Ovary (tissue), 9 donors: ENCODE data around the gene MAPK8IP3. TPM values are rescaled to one million over a fixed set of nuclear protein-coding genes. Genes with fewer than 3 reads are reported as not detected.

Source experiments
- DNase-seq, 5 donors: peaks; one replicate each; pipeline ENCODE4 v3.0.0-alpha.2; 2019 to 2020
- H3K27ac ChIP-seq, 2 donors: fragments of 200-600 bp; one replicate each; pipeline versions ENCODE4 v1.5.1 to v1.8.0; 2019 to 2022
- H3K27me3 ChIP-seq: fragments of 200-600 bp; one replicate; pipeline ENCODE4 v1.8.0; 2022
- H3K36me3 ChIP-seq: fragments of 200-600 bp; sonication (generic); one replicate; pipeline ENCODE4 v1.5.1; 2019
- H3K4me1 ChIP-seq: one replicate; pipeline ENCODE4 v1.8.1; 2013; ENCODE audit warnings: mild to moderate bottlenecking, moderate library complexity; ENCODE audit not compliant: insufficient read depth
- H3K4me3 ChIP-seq: fragments of 200-600 bp; sonication (generic); one replicate; pipeline ENCODE4 v1.5.1; 2017
- H3K9me3 ChIP-seq, 2 donors: fragments of 200-600 bp in 1 of 2; sonication (generic) in 1 of 2; one replicate each; pipeline versions ENCODE4 v1.5.1 to v1.8.1; 2013 to 2019; ENCODE audit warnings: mild to moderate bottlenecking in 1 of 2, moderate library complexity in 1 of 2
- CTCF ChIP-seq, 3 donors: fragments of 450-650 bp in 2 of 3; fragments of 200-600 bp in 1 of 3; IDR thresholded peaks; one replicate each; pipeline versions ENCODE4 v1.5.1 to v1.8.0; 2016 to 2022; ENCODE audit warnings: antibody characterized with exemption in 3 of 3, mild to moderate bottlenecking in 1 of 3
- EP300 ChIP-seq: sonication (generic); formaldehyde crosslinking; IDR thresholded peaks from one replicate; pipeline ENCODE4 v1.6.1; 2017; ENCODE audit warnings: antibody characterized with exemption
- POLR2A ChIP-seq: fragments of 450-650 bp; IDR thresholded peaks from one replicate; pipeline ENCODE4 v1.6.1; 2017; ENCODE audit warnings: antibody characterized with exemption, mild to moderate bottlenecking, moderate library complexity
- WGBS, 3 donors: extraction: QIAGEN DNeasy Blood & Tissue Kit in 1 of 3; methylation state at CpG; one replicate each; pipeline versions ENCODE4 v1.1.5 to v1.1.7; 2013 to 2017; 5-methylcytosine and 5-hydroxymethylcytosine counted together
- intact Hi-C, 4 donors: fragments of 100-400 bp; cut with DNase I; formaldehyde crosslinking; loops; one replicate each; pipeline versions ENCODE4 v1.11.0 to v1.15.1; 2022 to 2023
- polyA plus RNA-seq, 2 donors: library from polyadenylated mRNA; stranded (reverse); fragments of 200-250 nt in 1 of 2; fragments of 350-450 nt in 1 of 2; fragmentation: Illumina TruSeq in 1 of 2; extraction: RNeasy Lipid Tissue Mini Kit (QIAGEN cat#74804) in 1 of 2; gene quantifications; one replicate each; pipeline ENCODE4 v1.2.3, GENCODE V29; 2013 to 2014
- total RNA-seq, 7 donors: library from RNA; depleted of rRNA in 2 of 7; stranded (reverse); fragments of >200 nt in 2 of 7; fragmentation: NEBNext Ultra II Directional in 3 of 7; extraction: Animal tissue kit (Norgen Biotek cat#: 25700) in 3 of 7; gene quantifications; one replicate each; pipeline versions ENCODE4 v1.1.0 to v1.2.4, GENCODE V29; 2016 to 2023
- donor health status: DM: no; HTN: no; CAD: no; lungs with moderate emphysema.
- donor health status: DM: no; HTN: no; CAD: no.
- donor health status: Bipolar disorder and iron deficiency.
- donor health status: DM: yes; HTN: yes; CAD: no.
- donor health status: DM: no; HTN: no; CAD: no.
- donor health status: DM: yes; HTN: yes; CAD: no.

Gene MAPK8IP3
- total and polyA plus RNA-seq, 9 donors, result 7.0 to 117 (median 72.3) TPM

GRCh38 chr16:1740781-1741490 lies 34.9 kb downstream of the MAPK8IP3 start:
- Histone ChIP-seq H3K9me3 (no peaks in the 10 kb centered on the region), H3K4me1 (no peaks in the 10 kb centered on the region), H3K27ac (no peak overlapping the region), H3K27me3 (no peaks in the 10 kb centered on the region), H3K4me3 (no peak overlapping the region), H3K36me3 (no peaks in the 10 kb centered on the region)
- intact Hi-C loops, result no loop called here
- DNase-seq, result peak in 1 of 5 donors; percentile 32
- no peak for TF ChIP-seq EP300
- WGBS, 3 donors, result 87 to 88% (median 87%) methylated on average over 30 of the region's 30 CpGs

DNA sequence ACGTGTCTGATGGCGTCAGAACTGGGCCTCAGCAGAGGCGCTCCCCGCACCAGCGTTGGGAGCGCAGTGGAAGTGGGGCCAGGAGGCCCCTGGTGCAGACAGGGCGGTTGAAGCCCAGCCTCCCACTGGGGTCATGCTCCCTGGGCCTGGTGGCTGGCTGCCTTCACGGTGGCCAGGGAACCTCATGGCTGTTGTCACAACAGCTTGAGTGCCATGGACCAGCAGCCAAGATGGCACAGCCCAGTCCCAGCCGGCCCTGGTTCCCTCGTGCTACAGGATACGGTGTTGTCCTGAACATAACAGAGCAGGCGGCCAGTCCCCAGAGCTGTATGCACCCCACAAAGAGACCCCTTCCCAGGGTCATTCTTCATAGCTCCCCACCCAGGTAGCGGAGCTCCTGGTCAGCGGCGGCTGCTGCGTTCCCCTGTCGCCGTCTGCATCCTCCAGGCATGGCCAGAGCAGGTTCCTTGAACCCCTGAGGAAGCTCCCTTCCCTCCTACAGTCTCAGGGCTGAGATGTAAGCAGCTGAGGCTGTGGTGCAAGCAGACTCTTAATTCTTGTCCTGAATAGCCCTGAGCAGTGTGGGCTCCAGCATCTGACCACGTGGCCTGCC lies 35.7 kb downstream of the MAPK8IP3 start:
- Histone ChIP-seq H3K27ac (no peak overlapping the region), H3K9me3 (no peaks in the 10 kb centered on the region), H3K4me3 (no peak overlapping the region), H3K4me1 (no peaks in the 10 kb centered on the region), H3K36me3 (no peaks in the 10 kb centered on the region), H3K27me3 (no peaks in the 10 kb centered on the region)
- no peak for TF ChIP-seq EP300
- no peak for TF ChIP-seq CTCF (IDR thresholded peaks at IDR 0.05)
- TF ChIP-seq POLR2A, result no peak
- DNase-seq, result no peak
- intact Hi-C loops, result no loop called here
- WGBS, 3 donors, result 87 to 92% (median 88%) methylated on average over 17 to 19 of the region's 19 CpGs

DNA sequence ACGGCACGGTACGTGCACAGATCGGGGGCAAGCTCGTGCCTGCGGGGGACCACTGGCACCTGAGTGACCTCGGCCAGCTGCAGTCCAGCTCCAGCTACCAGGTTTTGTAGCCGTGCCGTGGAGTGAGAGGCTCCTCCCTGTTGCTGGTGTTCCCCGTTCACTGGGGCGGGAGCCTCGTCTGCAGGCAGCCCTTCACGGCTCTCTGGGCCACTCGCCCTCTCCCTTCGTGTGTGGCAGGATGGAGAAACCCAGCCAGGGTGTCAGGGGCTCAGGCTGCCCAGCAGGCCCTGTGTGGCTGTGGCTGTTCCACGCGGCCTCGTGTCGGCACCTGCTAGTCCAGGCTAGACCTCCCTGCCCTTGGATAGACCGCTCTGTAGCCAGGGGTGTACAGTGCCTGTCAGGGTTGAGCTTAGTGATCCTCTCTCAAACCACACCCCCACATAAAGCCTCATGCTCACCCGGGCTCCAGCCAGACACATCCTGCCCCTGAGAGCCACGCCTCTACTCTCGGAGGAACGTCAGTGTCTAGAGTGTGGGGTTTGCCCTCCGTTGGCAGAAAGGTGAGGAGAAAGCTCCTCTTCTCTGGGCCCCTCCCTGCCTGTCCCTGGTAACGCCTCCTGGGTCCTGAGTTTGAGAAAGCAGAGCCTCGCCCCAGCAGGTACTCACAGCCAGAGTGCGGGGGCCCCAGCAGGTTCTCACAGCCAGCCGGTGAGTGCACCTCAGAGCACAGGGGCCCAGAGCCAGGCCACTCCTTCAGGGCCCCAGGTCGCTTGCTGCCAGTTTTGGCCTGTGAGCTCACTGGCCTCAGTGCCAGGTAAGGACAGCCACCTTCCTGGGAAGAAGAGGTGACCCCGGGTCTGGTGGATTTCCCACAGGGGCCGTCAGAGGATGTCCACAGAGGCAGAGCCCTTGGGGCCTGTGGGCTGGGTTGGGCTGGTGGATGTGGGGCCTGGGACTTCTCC lies 37.7 kb downstream of the MAPK8IP3 start:
- no peaks in the 10 kb centered on the region for H3K9me3 ChIP-seq
- no peaks in the 10 kb centered on the region for H3K4me1 ChIP-seq
- no peak for DNase-seq
- 88 to 89% (median 88%) methylated on average over 31 to 32 of the region's 32 CpGs for WGBS, 3 donors
- H3K36me3 ChIP-seq, result no peaks in the 10 kb centered on the region
- intact Hi-C loops, result no loop called here
- TF ChIP-seq POLR2A, result no peak
- no peak for TF ChIP-seq EP300
- no peak for TF ChIP-seq CTCF (IDR thresholded peaks at IDR 0.05)
- no peaks in the 10 kb centered on the region for H3K27me3 ChIP-seq
- H3K4me3 ChIP-seq, result no peak overlapping the region
- no peak overlapping the region for H3K27ac ChIP-seq

DNA sequence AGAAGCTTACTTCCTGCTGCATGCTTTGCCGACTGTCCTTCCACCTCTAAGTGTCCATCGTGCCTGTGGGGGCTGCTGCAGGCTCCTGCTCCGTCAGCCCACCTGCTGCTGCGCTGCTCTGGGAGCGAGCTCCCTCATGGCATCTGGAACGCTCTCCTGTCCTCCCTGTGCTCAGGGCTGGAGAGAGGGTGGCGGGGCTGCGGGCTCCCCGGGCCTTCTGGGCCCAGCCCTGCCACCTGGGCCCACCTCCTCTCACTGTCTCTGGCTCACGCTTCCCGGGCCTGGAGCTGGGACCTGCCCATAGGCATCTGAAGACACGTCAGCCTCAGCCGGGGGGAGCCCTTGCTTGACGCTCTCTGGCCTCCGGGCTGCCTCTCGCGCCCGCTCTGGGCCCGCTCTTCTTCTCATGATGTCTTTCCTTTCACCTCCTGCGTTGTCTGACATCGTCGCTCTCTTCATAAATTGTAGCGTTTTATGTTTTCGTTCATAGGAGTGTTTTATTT lies 38.4 kb downstream of the MAPK8IP3 start:
- no peak for DNase-seq
- Histone ChIP-seq H3K4me3 (no peak overlapping the region), H3K27ac (no peak overlapping the region), H3K9me3 (no peaks in the 10 kb centered on the region), H3K4me1 (no peaks in the 10 kb centered on the region), H3K27me3 (no peaks in the 10 kb centered on the region), H3K36me3 (no peaks in the 10 kb centered on the region)
- 87 to 93% (median 89%) methylated on average over 23 to 24 of the region's 24 CpGs for WGBS, 3 donors
- TF ChIP-seq POLR2A (no peak), EP300 (no peak), CTCF (IDR thresholded peaks at IDR 0.05) (no peak)
- intact Hi-C loops, result no loop called here
